PC-3 (cell line): ENCODE data around the gene CRTC3. TPM values are rescaled to one million over a fixed set of nuclear protein-coding genes. Genes with fewer than 3 reads are reported as not detected.

Experiments used
- ATAC-seq: fragments of 200-7000 bp; cut with Tn5 transposase; 2 replicates; pipeline ENCODE4 v1.9.1; 2020; ENCODE audit warnings: mild to moderate bottlenecking, moderate library complexity
- BruUV-seq: library from RNA; stranded (reverse); fragments of 400-500 nt; replicated peaks from 2 replicates; lab custom pipeline; 2021; lab: Mats Ljungman, UMichigan
- CTCF ChIA-PET: fragments of 300-600 bp; sonication (Branson Sonifier 250); formaldehyde crosslinking; loops from one replicate; lab custom pipeline; 2022; ENCODE audit warnings: antibody characterized with exemption; lab: Charles Lee
- POLR2A ChIA-PET: fragments of 300-600 bp; sonication (Branson Sonifier 250); formaldehyde crosslinking; loops from one replicate; lab custom pipeline; 2022; ENCODE audit warnings: antibody characterized with exemption; ENCODE audit not compliant: unreplicated experiment; lab: Charles Lee
- DNase-seq: peaks from one replicate; pipeline ENCODE4 v3.0.0-alpha.2; 2015
- H2AFZ ChIP-seq: fragments of 300-600 bp; sonication (generic); 2 replicates; pipeline ENCODE4 v1.6.0; 2016; ENCODE audit warnings: antibody characterized with exemption, low read length
- H3F3A ChIP-seq: fragments of 300-600 bp; sonication (generic); one replicate; pipeline ENCODE4 v1.6.0; 2017; ENCODE audit warnings: antibody characterized with exemption, low read length, control low read depth, mild to moderate bottlenecking; ENCODE audit not compliant: unreplicated experiment
- H3K27ac ChIP-seq: fragments of 300-600 bp; sonication (generic); 2 replicates; pipeline ENCODE4 v1.5.1; 2016; ENCODE audit warnings: mild to moderate bottlenecking, low read length
- H3K27me3 ChIP-seq: fragments of 300-600 bp; sonication (generic); 2 replicates; pipeline ENCODE4 v1.6.1; 2016; ENCODE audit warnings: low read length, mixed read lengths
- H3K36me3 ChIP-seq: fragments of 300-600 bp; sonication (generic); 2 replicates; pipeline ENCODE4 v1.6.1; 2016; ENCODE audit warnings: low read depth, mixed run types, low read length, mixed read lengths
- H3K4me1 ChIP-seq: fragments of 300-600 bp; sonication (generic); 2 replicates; pipeline ENCODE4 v1.5.1; 2016; ENCODE audit warnings: low read length; ENCODE audit not compliant: insufficient read depth
- H3K4me2 ChIP-seq: fragments of 300-600 bp; sonication (generic); 2 replicates; pipeline ENCODE4 v1.6.0; 2016; ENCODE audit warnings: low read length
- H3K4me3 ChIP-seq: fragments of 300-600 bp; sonication (generic); 2 replicates; pipeline ENCODE4 v1.5.1; 2016; ENCODE audit warnings: mild to moderate bottlenecking, low read length, mixed read lengths
- H3K79me2 ChIP-seq: fragments of 300-600 bp; sonication (generic); 2 replicates; pipeline ENCODE4 v1.6.1; 2017; ENCODE audit warnings: low read length, mixed read lengths
- H3K9ac ChIP-seq: fragments of 300-600 bp; sonication (generic); 2 replicates; pipeline ENCODE4 v1.6.0; 2016; ENCODE audit warnings: mild to moderate bottlenecking, low read length
- H3K9me2 ChIP-seq: fragments of 300-600 bp; sonication (generic); replicated peaks from 2 replicates; pipeline ENCODE4 v1.6.1; 2016; ENCODE audit warnings: mixed run types, low read length, mixed read lengths
- H3K9me3 ChIP-seq: fragments of 300-600 bp; sonication (generic); 2 replicates; pipeline ENCODE4 v1.6.1; 2016; ENCODE audit warnings: low read length, mixed read lengths
- H4K20me1 ChIP-seq: fragments of 300-600 bp; sonication (generic); 2 replicates; pipeline ENCODE4 v1.6.1; 2016; ENCODE audit warnings: low read length, mixed read lengths
- CTCF ChIP-seq: fragments of 300-600 bp; sonication (generic); conservative IDR thresholded peaks from 2 replicates; pipeline ENCODE4 v1.5.1; 2017; ENCODE audit warnings: antibody characterized with exemption, low read depth, mild to moderate bottlenecking, low read length
- EZH2 ChIP-seq: fragments of 300-600 bp; sonication (generic); IDR thresholded peaks from one replicate; pipeline ENCODE4 v1.6.1; 2017; ENCODE audit warnings: antibody characterized with exemption, mild to moderate bottlenecking, low read length; ENCODE audit not compliant: unreplicated experiment
- EZH2phosphoT487 ChIP-seq: fragments of 300-600 bp; sonication (generic); IDR thresholded peaks from 2 replicates; pipeline ENCODE4 v1.6.1; 2018; ENCODE audit warnings: mild to moderate bottlenecking, antibody characterized with exemption, low read length, borderline replicate concordance
- intact Hi-C: fragments of 100-400 bp; cut with micrococcal nuclease; formaldehyde crosslinking; loops from 2 replicates; pipeline ENCODE4 v1.9.0; 2023
- total RNA-seq: library from RNA; depleted of rRNA; stranded (reverse); fragments of >200 nt; gene quantifications from 2 replicates; pipeline ENCODE4 v1.2.3, GENCODE V29; 2014

Gene CRTC3
- total RNA-seq, 1 experiment from 2014 or later, result 12.4 TPM

GRCh38 chr15:90497376-90497775, 32.3 kb upstream of the CRTC3 start:
- DNase-seq (no peak), ATAC-seq (no peak)
- Histone ChIP-seq H3K4me2 (0 out of 2 replicates have a peak overlapping the region, but pooled peaks have one; percentile 14), H3K36me3 (peaks cover 58% of the 10 kb centered on the region), H3K27me3 (no peaks in the 10 kb centered on the region), H2AFZ (no peak overlapping the region), H3K4me3 (no peak overlapping the region), H3K9me3 (no peaks in the 10 kb centered on the region), H3K4me1 (peaks cover 12% of the 10 kb centered on the region), H3K9me2 (no peaks in the 10 kb centered on the region), H3F3A (no peaks in the 10 kb centered on the region), H3K27ac (0 out of 2 replicates have a peak overlapping the region, but pooled peaks have one; percentile 3), H3K79me2 (no peaks in the 10 kb centered on the region), H4K20me1 (no peaks in the 10 kb centered on the region), H3K9ac (no peak overlapping the region)
- BruUV-seq, result no TSS peak
- CTCF ChIA-PET, result interaction anchor here (0.5 kb wide), 1 partner anchor 178 kb away, joined by 3 read pairs; no protein-coding TSS in a partner anchor
- TF ChIP-seq EZH2phosphoT487 (no peak), EZH2 (no peak), CTCF (no peak)
- POLR2A ChIA-PET, result interaction anchor here (0.5 kb wide), 1 partner anchor 18 kb away, joined by 4 read pairs; no protein-coding TSS in a partner anchor
- intact Hi-C loops, result no loop called here

DNA sequence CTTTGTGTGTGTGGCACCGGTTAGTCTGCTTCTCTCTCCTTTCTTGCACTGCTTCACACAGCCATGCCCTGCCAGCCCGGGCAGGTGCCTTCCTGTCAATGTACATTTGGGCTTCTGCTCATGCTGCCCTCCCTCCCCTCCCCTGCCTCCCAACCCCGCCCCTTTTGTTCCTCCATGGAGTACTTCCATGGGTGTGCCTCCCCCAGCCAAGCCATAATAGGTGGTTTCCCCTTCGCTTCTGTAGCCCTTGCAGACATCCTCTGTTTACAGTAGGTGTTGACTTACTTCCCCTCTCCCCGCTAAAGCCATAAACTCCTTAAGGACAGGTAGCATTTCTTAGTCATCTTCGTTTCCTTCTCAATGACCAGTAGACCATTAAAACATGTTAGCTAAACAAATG, 31.8 kb upstream of the CRTC3 start:
- H2AFZ ChIP-seq, result no peak overlapping the region
- peak; percentile 100 for ATAC-seq
- intact Hi-C loops, result loop anchor here (1.0 kb wide), 1 partner anchor 178 kb away; no protein-coding TSS in a partner anchor

More for the DNA sequence above, 31.8 kb upstream of the CRTC3 start:
- Histone ChIP-seq H3K4me2 (0 out of 2 replicates have a peak overlapping the region, but pooled peaks have one; percentile 14), H3K36me3 (peaks cover 52% of the 10 kb centered on the region), H3K27me3 (no peaks in the 10 kb centered on the region), H3F3A (no peaks in the 10 kb centered on the region), H3K4me1 (peaks cover 12% of the 10 kb centered on the region), H3K79me2 (no peaks in the 10 kb centered on the region), H3K4me3 (no peak overlapping the region), H3K9ac (no peak overlapping the region), H3K27ac (0 out of 2 replicates have a peak overlapping the region, but pooled peaks have one; percentile 3), H3K9me3 (no peaks in the 10 kb centered on the region), H4K20me1 (no peaks in the 10 kb centered on the region), H3K9me2 (no peaks in the 10 kb centered on the region)
- POLR2A ChIA-PET, result interaction anchor here (0.5 to 0.6 kb wide), 3 partner anchors 18 to 773 kb away, joined by 4 read pairs; no protein-coding TSS in a partner anchor
- BruUV-seq, result no TSS peak
- peak; percentile 94 for DNase-seq
- CTCF ChIA-PET, result interaction anchor here (0.5 to 0.7 kb wide), 2 partner anchors 49 to 178 kb away, joined by 3 to 5 read pairs; no protein-coding TSS in a partner anchor
- TF ChIP-seq CTCF (no peak), EZH2phosphoT487 (no peak), EZH2 (no peak)
